GM18868 (cell line): ENCODE measurements around the gene ADGB.
A peak's percentile ranks its signal among the peaks of the same experiment; 100 is the strongest.
"Not testable (repeated sequence)": the region's sequence is repeated elsewhere in the genome, so short reads cannot be mapped to it uniquely, and the experiment has no call there.

Experiments used
- ATAC-seq: cut with Tn5 transposase; IDR thresholded peaks from one replicate; pipeline ENCODE4 v1.9.1; 2021; ENCODE audit warnings: mild to moderate bottlenecking, moderate library complexity; ENCODE audit not compliant: unreplicated experiment

ADGB gene

GRCh38 chr6:146753306-146753705 is 154.5 kb downstream of the ADGB start:
- ATAC-seq = no peak

- no peak for ATAC-seq
These were observed 168.9 kb downstream of the ADGB start for GRCh38 chr6:146767632-146768031.

DNA sequence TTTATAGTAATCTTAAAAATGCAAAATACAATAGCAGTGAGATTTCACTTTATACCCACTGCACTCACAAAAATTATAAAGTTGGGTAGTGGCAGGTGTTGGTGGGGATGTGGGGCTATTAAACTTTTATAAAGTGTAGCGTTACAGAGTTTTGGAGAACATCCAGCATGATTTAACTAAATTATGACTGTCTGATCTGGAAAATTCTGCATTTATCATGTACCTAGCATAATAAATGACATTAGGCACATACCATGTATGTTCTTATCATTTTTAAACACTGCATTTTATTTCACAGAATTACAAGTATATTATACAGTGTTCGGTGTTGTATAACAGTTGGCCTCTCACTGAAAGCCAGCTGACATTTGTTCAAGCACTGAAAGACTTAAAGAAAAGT is 169.9 kb downstream of the ADGB start:
- no peak for ATAC-seq

GRCh38 chr6:146770275-146770964 is 171.6 kb downstream of the ADGB start:
- peak; percentile 16 for ATAC-seq

GRCh38 chr6:146770965-146771735 is 172.4 kb downstream of the ADGB start:
- peak; percentile 54 for ATAC-seq

DNA sequence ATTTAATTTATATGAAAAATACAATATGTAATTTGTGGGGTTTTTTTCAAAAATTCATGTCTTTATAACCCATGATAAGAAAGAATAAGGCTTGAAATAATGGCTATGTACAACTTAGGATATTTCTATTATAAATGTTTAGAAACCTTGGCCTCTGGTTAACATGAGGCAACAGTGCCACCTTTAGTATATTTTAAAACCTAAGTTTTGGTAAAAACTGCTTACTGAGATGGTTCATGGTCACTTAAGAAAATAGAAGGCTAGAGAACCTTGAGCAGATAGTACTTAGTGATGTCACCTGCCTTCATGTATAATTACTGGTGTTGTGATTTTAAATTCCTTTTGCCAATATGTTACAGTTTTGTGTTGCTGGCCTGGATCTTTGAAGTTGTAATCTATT is 176.4 kb downstream of the ADGB start:
- no peak for ATAC-seq

DNA sequence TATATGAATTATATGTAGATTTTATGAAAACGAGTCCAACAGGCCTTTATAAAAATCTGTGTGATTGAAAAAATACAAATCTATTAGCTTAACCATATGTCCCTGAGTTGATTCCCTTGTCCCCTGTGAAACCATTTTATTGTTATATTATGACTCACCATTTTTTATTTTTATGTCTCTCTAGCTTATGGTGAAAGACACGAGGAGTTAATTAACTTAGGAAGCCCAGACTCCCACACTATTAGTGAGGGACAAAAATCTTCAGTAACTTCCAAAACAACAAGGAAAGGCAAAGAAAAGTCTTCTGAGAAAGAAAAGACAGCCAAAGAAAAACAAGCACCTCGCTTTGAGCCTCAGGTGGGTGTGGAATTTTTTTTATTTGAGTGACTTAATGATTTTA is 183.1 kb downstream of the ADGB start:
- no peak for ATAC-seq

DNA sequence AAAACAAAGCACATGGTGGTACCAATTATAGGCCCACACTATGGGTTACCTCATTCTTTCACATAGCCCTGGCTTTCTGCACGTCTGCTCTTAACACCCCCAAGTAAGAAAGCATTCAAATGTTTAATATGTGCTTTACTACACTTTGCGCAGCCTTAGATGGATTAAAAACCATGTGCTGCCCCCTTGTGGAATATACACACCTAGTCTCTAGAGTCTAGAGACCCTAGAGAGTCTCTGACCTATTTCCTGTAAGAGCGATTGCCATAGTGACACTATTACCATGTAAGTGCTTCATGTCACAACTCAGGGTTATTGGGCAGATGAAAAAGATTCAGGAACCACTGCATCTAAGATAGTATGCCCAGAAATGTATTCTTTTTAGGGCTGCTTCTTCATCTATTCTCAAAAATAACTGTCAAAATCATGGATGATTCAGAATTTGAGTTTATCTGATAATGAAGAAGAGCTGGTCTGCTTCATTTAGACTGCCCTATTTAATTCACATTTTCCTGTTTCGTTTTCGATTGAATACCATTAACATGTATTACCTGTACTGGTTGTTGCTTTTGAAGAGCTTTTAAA is 186.3 kb downstream of the ADGB start:
- peak; percentile 95 for ATAC-seq

GRCh38 chr6:146787876-146788508 is 189.2 kb downstream of the ADGB start:
- ATAC-seq = no peak

GRCh38 chr6:146790561-146791091 is 191.9 kb downstream of the ADGB start:
- ATAC-seq = no peak

GRCh38 chr6:146791930-146792329 is 193.2 kb downstream of the ADGB start:
- no peak for ATAC-seq

GRCh38 chr6:146793218-146793617 is 194.4 kb downstream of the ADGB start:
- not testable (repeated sequence) for ATAC-seq

DNA sequence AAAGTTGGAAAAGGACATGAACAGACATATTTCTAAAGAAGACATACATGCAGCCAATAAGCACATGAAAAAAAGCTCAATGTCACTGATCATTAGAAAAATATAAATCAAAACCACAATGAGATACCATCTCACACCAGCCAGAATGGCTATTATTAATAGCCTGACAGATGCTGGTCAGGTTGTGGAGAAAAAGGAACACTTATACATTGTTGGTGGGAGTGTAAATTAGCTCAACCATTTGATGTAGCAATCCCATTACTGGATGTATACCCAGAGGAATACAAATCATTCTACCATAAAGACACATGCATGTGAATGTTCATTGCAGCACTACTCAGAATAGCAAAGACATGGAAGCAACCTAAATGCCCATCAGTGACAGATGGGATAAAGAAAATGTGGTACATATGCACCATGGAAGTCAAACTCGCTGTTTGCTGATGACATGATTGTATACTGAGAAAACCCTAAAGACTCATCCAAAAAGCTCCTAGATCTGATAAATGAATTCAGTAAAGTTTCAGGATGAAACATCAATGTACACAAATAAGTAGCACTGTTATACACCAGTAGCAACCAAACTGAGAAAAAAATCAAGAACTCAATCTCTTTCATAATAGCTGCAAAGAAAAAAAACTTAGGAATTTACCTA is 196.8 kb downstream of the ADGB start:
- ATAC-seq = no peak

DNA sequence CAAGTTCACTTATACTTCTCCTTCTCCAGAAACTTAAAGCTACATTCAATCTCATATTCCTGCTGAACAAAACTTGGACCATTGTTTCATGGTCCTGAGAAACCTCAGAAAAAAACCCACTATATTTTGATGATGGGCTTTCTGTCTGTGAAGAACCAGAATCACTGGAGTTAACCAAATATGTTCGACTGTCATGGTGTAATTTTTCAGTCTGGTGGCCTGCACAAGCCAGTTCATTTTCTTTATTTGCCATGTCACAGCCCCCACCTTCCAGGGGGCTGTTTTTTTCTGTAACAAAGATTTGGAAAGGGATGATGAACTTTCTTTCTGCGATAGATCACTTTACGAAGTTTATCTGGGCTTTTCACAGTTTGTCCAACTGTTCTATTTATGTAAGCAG is 204.4 kb downstream of the ADGB start:
- ATAC-seq = not testable (repeated sequence)

- no peak for ATAC-seq
These were observed 204.8 kb downstream of the ADGB start for GRCh38 chr6:146803601-146804000.

DNA sequence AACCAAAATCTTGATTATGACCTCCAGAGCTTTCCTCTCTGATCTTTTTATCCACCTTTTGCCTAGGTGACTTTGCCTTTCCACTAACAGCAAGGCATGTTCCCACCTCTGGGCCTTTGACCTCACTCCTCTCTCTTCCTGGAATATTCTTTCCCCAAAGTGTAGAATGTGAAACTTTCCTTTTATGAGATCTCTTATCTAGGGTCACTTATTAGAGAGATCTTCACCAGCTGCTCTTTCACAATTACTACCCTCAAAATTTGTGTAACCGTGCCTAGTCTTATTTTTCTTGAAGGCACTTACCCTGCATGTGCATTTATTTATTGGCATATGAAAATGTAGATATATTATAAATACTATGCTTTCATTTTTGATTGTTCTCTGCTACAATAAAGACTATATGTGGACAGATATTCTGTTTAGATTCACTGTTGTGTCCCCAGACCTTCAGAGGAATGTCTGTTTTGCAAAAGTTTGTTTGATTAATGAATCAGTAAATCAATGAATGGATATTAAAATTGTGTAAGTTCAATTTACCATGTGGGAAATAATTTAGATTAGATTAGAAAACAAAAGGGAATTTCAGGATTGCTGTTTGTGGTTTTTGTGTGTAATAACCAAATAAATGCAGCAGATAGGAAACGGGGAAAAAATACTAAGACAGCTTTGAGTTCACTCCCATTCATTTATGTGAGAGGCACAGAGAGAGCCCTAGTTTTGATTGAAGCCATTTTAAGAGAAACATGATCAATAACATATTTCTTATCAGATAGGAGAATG is 207.0 kb downstream of the ADGB start:
- ATAC-seq = no peak

- not testable (repeated sequence) for ATAC-seq
These were observed 210.2 kb downstream of the ADGB start for GRCh38 chr6:146809014-146809413.

GRCh38 chr6:146812811-146813321 is 214.1 kb downstream of the ADGB start:
- ATAC-seq = not testable (repeated sequence)

DNA sequence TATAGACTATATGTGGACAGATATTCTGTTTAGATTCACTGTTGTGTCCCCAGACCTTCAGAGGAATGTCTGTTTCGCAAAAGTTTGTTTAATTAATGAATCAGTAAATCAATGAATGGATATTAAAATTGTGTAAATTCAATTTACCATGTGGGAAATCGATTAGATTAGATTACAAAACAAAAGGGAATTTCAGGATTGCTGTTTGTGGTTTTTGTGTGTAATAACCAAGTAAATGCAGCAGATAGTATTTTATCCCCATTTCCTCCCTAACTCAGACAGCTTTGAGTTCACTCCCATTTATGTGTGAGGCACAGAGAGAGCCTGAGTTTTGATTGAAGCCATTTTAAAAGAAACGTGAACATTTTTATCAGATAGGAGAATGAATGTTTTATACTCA is 214.8 kb downstream of the ADGB start:
- ATAC-seq = no peak
